NCI-H1105 treated with DMSO at 0.1 percent for 48 hours (cell line): ENCODE data around the gene RTN4RL2.

Source experiments
- DNase-seq: peaks from one replicate; lab custom pipeline; 2025; lab: John Stamatoyannopoulos, UW

RTN4RL2 gene

DNA sequence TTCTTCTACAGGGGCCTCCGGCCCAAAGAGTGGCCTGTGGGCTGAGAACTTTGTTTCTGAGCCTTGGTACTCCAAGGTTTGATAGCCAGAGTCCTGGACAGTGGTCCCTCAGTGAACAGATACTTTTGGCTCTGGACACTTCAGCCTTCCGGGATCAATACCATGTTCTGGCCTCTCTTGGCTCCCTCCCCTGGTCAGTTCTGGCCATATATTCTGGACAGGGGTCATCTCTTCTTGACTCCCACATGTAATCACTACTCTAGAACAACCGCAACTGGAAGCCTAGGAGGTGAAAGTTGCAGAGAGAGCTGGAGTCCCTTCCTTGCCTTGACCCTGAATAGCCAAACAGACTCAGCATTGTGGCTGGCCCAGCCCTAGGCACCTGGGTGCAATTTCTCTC is 2.3 kb downstream of the RTN4RL2 start:
- DNase-seq, result no peak

DNA sequence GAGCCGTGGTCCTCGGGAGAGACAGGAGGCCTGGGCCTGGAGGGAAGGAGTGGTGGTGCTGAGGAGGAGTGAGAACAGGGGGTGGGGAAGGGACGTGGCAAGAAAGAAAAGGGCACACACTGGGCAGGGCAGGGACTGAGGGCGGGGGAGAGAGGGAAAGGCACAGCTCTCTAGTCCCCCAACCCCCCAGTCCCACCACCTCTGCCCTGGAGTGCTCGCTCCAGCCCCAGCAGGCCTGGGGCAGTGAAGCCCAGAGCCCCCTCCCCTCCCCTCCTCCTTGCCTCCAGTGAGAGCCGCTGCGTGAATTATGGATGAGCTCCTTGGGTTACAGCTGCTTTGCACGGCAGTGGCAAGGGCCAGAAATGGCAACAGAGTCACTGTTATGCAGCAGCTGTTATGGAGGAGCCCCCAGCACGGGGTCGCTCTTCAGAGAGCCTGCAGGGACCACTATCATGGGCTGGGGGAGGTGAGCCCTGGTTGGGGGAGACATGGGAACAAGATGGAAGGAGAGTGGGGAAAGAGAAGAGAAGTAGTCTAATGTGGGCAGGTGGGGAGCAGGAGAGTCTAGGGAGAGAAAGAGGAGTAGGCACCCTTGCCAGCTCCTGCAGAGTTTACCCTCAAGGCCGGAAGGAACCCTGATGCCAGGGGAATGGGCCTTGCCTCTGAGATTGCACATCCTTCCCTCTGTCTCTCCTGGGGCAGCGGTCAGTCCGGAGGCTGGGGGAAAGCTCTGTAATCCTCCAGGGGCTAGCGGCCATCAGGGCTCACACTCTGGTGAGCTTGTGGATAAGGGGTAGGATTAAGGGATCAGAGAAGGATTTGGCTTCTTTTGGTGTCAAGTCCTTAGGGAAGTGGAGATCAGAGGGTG is 3.6 kb downstream of the RTN4RL2 start:
- DNase-seq, result no peak

- DNase-seq, result no peak
Measured at GRCh38 chr11:57464539-57465181, 4.3 kb downstream of the RTN4RL2 start.

DNA sequence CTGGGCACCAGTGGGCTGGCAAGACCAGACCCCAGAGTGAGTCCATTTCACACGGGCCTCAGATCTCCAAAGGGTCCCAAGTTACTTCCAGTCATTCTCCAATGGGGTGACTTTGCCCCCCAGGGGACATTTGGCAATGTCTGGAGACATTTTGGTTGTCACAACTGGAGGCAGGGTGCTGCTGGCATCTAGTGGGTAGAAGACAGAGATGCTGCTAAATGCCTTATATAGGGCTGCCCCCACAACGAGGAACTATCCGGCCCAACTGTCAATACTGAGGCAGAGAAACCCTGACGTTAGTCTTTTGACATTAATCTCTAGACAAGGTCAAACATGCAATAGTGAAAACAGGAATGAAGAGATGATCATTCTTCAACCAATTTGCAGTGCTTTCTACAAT is 6.4 kb downstream of the RTN4RL2 start:
- no peak for DNase-seq

DNA sequence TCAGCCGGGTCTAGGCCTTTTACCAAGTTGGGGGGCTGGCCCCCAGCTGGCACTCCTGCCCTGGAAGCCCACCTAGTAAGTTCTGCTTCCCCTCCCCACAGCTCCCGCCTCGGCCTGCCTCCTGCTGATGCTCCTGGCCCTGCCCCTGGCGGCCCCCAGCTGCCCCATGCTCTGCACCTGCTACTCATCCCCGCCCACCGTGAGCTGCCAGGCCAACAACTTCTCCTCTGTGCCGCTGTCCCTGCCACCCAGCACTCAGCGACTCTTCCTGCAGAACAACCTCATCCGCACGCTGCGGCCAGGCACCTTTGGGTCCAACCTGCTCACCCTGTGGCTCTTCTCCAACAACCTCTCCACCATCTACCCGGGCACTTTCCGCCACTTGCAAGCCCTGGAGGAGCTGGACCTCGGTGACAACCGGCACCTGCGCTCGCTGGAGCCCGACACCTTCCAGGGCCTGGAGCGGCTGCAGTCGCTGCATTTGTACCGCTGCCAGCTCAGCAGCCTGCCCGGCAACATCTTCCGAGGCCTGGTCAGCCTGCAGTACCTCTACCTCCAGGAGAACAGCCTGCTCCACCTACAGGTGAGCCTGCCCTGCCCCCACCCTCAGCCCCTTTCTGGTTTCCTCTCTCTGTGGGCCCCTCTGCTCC is 7.3 kb downstream of the RTN4RL2 start:
- no peak for DNase-seq

- DNase-seq, result no peak
Measured at GRCh38 chr11:57468276-57468675, 7.9 kb downstream of the RTN4RL2 start.

DNA sequence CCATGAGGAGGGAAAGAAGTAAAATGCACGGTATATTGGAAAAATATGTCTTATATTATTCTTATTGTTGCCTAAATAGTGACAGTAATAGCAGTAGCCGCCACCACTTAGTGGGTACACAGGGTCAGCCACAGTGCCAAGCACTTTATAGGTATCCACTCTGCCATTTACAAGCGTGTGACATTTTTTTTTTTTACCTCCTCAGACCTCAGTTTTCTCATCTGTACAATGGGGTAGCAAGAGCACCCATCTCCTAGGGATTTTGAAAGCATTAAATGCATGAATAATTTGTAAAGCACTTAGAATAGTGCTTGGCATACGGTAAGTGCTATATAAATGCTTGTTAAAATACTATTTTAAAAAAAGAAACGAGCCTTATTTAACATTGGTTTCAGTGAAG is 8.9 kb downstream of the RTN4RL2 start:
- no peak for DNase-seq

DNA sequence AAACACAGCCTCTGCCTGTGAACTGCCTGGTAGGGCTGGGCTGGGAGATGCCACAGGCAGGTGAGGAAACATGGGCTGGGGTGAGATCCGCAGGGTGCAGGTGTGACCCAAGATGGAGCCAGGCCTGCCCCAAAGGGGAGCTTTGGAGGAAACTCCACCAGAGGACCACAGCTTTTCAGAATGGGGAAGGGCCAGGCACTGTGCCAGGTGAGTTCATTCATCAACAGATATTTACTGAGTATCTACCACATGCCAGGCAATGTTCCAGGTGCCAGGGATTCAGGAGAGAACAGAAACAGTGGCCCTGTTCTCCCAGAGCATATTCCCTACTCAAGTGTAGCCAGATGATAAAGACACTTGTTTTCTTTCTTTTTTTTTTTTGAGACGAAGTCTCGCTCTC is 11.2 kb downstream of the RTN4RL2 start:
- DNase-seq, result peak; percentile 10

- no peak for DNase-seq
Measured at GRCh38 chr11:57473285-57473841, 13.0 kb downstream of the RTN4RL2 start.

DNA sequence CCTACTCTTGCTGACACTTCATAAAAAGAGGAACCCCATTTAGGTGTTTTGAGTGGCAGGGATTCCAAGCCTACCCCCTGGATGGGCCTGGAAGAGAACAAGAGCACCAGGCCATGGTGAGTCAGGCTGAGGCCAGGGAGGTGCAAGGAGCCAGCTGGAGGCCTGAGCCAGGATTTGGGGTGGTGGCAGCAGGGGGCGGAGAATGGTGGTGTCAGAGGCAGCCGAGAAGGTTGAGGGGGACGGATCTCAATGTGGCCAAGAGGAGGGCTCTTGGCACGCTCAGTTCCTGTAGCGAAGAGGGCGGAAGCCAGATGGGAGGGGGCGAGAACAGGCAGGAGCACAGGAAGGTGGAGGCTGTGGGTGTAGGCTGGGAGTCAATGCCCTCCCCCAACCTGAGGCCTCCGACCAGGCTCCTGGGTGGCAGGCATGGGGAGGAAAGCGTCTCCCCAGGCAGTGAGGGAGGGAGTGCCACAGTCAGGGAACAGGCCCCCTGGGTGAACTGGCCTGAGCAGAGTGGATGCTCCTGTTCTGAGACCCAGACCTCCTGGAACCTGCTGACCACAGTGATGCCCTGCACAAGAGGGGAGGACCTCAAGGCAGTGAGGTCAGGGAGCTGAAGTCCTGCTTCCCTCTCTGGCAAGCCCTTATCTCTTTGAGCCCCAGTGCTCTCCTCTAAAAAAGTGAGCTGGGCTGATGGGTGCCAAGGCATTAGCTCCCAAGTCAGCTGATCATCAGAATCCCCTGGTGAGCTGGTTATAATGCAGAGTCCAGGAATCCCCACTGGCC is 13.9 kb downstream of the RTN4RL2 start:
- no peak for DNase-seq

GRCh38 chr11:57474803-57475115 is 14.4 kb downstream of the RTN4RL2 start:
- no peak for DNase-seq

DNA sequence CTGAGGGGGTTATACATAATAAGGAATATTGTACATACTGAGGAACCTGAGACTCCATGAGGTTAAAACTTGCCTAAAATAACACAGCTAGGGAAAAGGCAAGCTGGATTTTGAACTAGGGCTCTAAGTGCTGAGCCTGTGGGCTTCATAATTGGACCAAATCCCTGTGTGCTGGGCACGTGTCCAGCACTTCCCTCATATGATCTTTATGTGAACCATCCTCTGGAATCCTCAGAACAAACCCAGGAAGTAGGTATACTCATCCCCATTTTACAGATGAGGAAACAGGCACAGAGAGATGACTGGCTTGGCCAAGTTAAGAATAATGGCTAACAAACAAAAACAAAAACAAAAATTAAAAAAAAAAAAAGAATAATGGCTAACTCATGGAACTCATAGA is 14.9 kb downstream of the RTN4RL2 start:
- no peak for DNase-seq

DNA sequence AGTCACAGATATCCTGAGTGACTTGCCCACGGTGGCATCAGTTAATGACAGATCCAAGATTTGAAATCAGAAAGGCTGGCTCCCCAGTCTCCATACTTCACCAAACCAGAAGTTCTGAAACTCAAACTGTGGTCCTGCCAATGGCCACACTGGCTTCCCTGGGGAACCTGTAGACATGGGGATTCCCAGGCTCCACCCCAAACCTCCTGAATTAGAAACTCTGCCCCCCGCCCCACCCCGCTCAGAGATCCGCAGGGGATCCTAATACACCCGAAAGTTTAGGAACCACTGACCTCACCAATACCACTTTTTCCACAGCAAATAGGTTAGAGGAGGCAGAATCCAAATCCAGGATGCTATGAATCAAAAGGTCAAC is 15.3 kb downstream of the RTN4RL2 start:
- DNase-seq, result no peak

DNA sequence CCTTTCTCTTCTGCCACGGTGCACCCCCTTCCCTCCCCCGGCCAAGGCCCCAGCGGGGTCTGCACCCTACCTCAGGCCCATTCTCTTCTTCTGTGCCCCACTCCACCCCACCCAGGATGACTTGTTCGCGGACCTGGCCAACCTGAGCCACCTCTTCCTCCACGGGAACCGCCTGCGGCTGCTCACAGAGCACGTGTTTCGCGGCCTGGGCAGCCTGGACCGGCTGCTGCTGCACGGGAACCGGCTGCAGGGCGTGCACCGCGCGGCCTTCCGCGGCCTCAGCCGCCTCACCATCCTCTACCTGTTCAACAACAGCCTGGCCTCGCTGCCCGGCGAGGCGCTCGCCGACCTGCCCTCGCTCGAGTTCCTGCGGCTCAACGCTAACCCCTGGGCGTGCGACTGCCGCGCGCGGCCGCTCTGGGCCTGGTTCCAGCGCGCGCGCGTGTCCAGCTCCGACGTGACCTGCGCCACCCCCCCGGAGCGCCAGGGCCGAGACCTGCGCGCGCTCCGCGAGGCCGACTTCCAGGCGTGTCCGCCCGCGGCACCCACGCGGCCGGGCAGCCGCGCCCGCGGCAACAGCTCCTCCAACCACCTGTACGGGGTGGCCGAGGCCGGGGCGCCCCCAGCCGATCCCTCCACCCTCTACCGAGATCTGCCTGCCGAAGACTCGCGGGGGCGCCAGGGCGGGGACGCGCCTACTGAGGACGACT is 15.9 kb downstream of the RTN4RL2 start:
- peak; percentile 41 for DNase-seq

DNA sequence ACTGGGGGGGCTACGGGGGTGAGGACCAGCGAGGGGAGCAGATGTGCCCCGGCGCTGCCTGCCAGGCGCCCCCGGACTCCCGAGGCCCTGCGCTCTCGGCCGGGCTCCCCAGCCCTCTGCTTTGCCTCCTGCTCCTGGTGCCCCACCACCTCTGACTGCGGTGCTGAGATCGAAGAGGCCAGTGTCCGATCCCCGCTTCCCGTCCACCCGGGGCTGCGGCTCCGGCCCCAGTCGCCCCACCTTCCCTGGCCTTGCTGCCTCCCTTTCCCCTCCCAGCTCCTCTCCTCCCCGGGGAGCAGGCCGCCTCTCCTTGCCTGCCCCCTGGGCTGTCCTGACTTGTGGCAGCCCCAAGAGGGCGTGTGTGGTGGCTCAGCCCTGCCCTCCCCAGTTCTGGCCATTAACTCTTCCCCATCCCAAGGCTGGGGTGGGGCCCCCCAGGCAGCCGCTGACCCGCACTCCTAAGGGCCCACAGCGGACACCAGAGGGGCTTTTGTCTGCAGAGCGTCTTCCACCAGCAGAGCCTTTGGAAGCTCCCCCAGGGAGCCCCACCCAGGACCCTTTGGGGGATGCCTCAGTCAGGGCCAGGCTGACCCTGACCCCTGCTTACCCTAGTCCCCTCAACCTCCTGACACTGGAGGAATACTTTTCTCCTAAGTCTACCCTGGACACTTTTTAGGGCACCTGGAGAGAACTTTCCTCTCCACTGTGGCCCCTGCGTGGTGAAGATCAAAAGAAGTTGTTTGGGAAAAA is 16.6 kb downstream of the RTN4RL2 start:
- no peak for DNase-seq

DNA sequence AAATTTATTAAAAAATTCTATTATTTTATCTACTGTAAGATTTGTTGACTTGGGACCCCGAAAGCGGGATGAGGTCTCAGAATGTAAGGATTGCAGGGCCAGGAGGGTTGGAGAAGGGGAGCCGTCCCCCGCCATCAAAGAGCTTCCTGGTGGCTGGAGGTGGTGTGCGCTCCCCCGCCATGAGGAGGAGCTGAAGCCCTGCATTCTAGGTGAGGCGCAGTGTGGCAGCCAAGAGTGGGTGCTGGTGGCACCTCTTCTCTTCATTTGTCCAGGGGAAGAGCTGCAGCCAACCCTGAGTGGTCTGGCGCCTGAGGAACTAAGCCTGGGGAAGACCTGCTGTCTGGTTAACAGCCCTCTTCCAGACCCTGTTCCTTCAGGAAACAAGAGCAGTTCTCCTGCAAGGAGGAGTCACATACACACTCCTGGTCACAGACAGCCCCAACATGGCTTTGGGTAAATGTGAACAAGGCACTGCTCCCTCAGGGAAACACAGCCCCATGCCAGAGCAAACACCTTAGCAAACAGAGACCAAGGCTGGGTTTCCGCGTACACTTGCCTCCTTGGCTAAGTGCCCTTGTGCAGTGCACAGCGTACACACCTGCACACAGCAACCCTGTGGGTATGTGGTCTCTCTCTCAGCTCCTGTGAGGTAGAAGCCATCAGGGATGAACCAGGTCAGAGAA is 17.3 kb downstream of the RTN4RL2 start:
- no peak for DNase-seq

GRCh38 chr11:57479021-57479663 is 18.8 kb downstream of the RTN4RL2 start:
- no peak for DNase-seq

DNA sequence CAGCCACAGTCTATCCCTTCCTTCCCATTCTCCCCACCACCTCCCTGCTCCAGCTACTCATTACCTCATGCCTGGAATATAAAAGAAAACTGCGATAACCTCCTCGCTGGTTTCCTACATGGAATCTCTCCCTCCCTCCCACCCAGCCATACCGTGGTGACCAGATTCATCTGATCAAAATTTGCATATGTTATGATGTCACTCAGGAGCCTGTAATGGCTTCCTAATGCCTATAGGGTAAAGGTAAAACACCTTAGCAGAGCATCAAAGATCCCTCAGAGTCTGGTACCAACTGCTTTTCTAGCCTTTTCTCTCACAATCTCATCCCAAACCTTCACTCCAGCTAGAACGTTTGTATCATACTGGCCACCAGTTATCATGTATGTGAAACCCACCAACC is 19.6 kb downstream of the RTN4RL2 start:
- no peak for DNase-seq

DNA sequence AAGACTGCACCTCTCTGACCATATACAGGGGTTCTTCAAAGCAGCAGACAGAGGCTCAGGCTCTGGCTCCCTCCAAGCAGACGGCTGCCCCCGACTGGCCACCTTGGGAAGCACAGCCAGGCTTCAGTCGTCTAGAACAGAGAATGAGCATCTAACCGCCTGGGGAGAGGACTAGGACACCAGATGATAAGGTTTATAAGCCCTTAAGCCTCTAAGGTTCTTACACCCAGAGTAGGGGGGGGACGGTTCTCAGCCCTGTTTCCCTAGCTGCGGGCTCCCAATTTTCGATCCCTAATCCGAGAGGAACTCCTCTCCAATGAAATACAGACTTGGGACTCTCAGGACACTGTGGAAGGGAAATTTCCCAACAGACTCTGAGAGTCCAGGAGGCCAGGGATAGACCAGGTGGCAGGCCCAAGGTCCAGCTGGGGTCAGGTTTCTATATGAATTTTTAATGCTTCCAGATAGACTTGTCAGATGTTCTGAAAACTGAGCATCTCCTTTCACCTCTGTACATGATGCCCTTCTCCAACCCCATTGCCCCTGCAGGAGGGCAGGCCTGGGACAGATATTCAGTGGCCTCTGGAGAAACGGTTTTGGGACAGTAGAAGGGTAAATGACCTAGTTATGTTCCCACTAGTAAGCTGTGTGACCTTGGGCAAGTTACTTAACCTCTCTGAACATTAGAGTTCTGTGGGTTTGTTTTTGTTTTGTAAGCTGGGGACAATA is 20.2 kb downstream of the RTN4RL2 start:
- peak; percentile 17 for DNase-seq
